ENCODE measurements around the gene ITLN1.
"Not testable (repeated sequence)": the region's sequence is repeated elsewhere in the genome, so short reads cannot be mapped to it uniquely, and the experiment has no call there.

Gene ITLN1

DNA sequence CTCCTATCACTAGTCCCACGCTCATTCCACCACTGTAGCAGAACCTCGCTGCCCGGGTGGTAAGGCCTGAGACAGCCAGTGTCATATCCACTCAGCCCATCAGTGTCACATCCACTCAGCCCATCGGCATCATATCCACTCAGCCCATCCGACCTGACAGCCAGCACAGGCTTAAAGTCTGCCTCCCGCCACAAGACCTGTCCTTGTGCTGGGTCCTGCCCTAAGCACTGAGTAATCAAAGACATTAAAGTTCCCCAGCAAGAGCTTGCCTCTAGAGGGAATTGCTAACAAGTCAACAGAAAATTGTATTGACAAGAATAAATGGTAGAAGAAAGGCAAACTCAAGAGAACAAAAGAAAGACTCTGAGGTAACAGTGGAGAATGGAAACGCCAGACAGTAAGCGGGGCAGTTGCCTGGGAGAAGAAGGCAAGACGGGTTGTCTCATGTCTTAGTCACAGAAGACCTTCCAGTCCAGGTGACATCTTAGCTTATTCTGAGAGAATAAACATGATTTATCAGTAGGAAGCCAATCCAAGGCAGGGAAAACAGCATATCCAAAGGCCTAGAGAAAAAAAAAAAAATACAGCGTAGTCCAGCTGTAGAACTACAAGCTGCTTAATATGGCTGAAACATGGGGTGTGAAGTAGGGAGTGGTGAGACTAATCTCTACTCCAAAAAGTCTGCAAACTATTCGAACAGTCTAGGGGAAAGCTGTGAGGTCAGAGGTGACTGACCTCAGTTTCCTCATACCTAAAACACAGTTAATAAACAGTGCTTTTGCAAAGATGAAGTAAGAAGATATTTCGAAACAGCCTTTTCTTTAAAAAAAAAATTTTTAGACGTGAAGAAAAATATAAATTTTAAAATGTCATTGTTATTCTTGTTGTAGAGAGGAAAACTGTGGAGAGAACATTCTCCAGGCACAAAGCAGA is 1.1 kb downstream of the ITLN1 start:
- in situ Hi-C loops (cut with MboI; ENCODE audit: low sequenced_read_pairs) = no loop called here

DNA sequence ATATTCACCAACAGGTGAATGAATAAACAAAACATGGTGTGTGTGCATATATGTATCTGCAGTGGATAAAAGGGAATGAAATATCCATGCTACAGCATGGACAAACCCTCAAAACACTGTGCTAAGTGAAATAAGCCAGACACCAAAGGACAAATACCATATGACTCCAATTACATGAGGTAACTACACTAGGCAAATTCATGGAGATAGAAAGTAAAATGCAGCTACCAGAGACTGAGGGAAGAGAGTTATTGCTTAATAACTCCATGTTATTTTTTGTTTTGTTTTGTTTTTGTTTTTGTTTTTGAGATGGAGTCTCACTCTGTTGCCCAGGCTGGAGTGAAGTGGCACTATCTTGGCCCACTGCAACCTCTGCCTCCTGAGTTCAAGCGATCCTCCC is 2.4 kb downstream of the ITLN1 start:
- in situ Hi-C loops (cut with MboI; ENCODE audit: low sequenced_read_pairs) = no loop called here

DNA sequence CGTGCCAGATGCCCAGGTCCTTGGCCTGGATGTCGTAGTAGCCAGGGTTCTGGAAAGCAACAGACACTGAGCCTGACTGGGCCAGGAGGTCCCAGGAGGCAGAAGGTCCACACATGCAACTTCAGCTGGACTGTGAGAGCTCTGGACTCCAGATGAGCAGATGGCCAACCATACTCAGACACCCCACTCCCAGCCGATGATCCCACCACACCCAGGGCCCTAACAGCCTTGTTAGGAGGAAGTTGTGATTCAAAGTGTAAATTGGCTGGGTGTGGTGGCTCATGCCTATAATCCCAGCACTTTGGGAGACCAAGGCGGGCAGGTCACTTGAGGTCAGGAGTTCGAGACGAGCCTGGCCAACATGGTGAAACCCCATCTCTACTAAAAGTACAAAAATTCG is 3.7 kb downstream of the ITLN1 start:
- in situ Hi-C loops (cut with MboI; ENCODE audit: low sequenced_read_pairs) = not testable (repeated sequence)

DNA sequence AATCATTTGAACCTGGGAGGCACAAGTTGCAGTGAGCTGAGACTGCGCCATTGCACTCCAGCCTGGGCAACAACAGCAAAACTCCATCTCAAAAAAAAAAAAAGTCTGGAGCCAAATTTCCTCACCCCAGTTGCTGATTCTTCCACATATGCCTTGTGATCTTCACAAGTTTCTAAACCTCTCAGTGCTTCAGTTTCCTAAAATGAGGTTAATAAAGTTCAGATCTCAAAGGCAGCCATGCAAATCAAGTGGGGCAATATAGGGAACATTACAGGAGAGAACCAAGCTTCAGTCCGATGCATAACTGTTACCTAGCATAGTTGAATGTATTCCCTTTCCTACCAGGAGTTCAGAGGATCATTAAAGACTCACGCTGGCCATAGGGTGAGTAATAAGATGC is 4.8 kb downstream of the ITLN1 start:
- in situ Hi-C loops (cut with MboI; ENCODE audit: low sequenced_read_pairs) = no loop called here

DNA sequence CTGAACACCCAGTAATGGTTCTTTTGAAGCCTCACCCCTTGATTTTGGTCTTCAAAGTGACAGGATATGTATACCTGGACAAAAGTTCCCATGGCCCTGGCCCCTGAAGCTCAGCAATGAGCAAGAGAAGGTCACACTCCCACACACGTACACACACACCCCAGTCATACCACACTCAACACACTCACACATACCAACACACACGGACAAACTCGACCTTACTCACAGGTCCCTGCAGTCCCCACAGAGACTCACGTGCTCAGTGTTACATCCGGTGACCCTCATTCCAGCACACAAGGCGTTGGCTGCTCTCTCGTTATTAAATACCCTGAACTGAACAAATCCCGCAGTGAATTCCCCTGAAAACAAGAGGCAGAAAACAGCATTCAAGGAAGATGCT is 5.9 kb downstream of the ITLN1 start:
- in situ Hi-C loops (cut with MboI; ENCODE audit: low sequenced_read_pairs) = no loop called here

DNA sequence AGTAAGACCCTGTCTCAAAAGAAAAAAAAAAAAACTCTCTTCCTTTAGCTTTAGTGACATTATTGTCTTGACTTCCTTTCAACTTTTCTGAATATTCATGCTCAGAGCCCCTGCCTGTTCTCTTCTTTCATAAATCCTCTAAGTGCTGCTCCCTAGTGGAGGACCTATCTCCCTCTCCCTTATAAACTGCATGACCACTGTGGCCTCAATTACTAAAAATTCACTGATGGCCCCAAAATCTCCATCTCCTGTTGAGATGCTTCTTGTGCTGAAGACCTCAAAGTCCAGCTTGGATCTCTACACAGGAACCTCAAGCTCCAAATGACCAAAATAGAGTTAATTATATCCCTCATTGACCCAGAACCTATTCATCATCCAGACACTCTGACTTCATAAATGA is 7.8 kb downstream of the ITLN1 start:
- in situ Hi-C loops (cut with MboI; ENCODE audit: low sequenced_read_pairs) = no loop called here

DNA sequence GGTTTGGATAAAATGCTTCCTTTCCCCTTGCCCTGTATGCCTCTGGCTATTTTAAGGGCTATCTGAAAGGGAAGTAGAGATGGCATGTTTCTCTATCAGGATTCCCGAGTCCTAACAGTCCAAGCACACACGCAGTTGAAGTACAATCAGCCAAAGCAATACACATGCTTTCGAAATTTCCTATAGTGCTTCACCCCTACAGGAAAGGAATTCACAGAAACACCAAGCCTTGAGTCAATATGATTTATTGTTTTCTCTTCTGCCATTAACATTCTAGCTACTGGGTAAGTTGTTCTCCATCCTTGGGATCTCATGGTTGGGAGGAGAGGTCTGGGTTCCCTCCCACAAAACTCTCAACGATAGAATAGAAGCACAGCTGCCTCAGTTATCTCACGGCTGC is 8.7 kb downstream of the ITLN1 start:
- in situ Hi-C loops (cut with MboI; ENCODE audit: low sequenced_read_pairs) = no loop called here

DNA sequence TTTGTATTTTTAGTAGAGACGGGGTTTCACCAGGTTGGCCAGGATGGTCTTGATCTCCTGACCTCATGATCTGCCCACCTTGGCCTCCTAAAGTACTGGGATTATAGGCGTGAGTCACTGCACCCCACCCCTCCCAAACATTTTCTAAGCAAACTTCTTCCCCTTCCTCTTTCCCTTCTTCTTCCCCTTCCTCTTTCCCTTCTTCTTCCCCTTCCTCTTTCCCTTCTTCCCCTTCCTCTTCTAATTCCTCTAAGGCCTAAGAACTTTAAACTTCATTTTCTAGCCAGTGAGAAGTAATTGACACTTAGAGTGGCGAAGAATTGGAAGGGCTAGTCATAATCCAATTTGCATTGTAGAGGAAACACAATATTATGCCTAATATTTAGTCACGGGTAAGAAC is 9.4 kb downstream of the ITLN1 start:
- in situ Hi-C loops (cut with MboI; ENCODE audit: low sequenced_read_pairs) = not testable (repeated sequence)

DNA sequence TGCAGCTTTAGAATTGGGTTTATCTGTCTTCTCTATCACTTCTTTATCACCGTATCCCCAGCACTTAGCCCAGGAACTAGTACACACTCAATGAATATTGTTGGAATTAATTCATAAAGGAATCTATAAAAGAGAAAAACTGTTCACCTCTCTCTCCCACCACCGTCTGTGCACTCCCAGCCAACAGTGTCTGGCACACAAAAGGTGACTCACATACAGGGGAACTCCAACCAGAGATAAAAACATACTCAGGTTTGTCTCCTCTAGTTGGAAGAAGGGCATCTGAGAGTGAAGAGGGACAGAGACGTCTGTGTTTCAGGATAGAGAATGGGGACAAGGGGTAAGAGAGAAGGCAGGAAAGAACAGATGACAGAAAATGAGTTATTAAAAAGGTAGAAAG is 10.0 kb downstream of the ITLN1 start:
- in situ Hi-C loops (cut with MboI; ENCODE audit: low sequenced_read_pairs) = no loop called here

DNA sequence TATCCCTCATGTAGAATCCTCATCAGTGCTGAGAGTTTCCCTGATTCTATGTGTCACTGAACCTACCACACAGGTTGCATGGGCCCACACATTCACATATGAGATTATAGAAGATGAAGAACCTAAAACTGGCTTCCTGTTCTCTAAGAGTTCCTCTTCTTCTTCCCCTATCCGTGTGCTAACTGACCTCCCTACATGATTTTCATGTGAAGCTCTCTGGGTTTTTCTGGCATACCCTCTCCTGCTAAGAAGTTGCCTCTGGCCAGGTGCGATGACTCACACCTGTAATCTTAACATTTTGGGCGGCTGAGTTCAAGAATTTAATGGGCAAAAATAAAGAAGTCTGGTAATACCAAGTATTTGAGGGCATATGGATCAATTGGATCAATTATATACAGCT is 16.8 kb downstream of the ITLN1 start:
- in situ Hi-C loops (cut with MboI; ENCODE audit: low sequenced_read_pairs) = no loop called here

DNA sequence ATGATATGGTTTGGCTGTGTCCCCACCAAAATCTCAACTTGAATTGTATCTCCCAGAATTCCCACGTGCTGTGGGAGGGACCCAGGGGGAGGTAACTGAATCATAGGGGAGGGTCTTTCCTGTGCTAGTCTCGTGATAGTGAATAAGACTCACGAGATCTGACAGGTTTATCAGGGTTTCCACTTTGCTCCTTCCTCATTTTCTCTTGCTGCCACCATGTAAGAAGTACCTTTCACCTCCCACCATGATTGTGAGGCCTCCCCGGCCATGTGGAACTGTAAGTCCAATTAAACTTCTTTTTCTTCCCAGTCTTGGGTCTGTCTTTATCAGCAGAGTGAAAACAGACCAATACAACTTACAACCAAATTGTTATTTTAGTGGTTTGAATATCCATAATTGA is 17.3 kb downstream of the ITLN1 start:
- in situ Hi-C loops (cut with MboI; ENCODE audit: low sequenced_read_pairs) = not testable (repeated sequence)

DNA sequence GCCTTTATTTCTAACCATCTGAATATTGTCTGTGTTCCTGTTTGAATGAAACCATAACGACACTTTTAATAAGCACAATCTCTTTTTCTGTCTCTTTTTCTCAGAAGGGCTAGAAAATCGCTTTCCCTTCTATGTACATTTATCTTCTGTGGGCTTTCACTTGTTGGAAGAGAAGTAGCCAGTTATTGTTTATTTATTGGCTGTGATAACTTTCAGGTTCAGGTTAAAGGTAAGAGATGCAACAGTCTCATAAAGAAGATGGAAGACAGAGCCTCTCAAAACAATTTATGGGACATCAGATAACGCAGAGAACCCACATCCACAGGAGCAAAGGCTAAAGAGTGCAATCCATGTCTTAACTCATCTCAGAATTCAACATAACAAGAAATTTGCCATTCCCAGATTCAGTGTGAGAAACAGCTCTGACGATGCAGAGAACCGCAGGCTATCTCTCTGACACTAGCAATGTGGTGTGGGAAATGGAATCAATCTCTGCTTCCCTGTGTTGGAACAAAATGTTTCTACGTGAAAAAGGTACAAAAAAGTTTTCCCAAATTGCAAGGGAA is 18.2 kb downstream of the ITLN1 start:
- in situ Hi-C loops (cut with MboI; ENCODE audit: low sequenced_read_pairs) = no loop called here

DNA sequence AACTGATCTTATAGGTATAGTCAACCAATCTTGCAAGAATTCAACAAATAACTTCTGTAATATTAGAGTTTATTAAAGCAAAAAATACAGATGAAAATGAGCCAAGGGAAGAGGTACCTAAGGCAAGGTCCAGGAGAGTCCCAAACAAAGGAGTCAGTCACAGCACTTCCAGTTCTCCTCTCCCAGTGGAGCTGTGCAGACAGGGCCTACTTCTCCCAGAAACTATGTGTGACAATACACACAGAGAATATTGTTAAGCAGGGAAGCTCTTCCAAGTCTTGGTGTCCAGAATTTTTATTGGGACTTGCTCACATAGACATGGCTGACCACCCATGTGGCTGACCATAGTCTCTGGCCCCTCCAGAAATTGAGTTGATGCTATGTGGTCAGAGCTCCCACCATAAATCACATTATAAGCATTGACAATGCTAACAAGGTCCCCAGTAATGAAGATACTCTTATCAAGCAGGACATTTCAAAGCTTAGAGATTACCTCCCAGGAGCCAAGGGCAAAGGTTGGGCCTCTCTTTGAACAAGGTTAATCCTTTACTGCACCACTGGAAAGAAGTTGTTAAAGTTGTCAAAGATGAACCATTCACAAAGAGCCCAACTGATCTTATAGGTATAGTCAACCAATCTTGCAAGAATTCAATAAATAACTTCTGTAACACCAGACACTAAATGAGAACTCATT is 18.8 kb downstream of the ITLN1 start:
- in situ Hi-C loops (cut with MboI; ENCODE audit: low sequenced_read_pairs) = no loop called here

DNA sequence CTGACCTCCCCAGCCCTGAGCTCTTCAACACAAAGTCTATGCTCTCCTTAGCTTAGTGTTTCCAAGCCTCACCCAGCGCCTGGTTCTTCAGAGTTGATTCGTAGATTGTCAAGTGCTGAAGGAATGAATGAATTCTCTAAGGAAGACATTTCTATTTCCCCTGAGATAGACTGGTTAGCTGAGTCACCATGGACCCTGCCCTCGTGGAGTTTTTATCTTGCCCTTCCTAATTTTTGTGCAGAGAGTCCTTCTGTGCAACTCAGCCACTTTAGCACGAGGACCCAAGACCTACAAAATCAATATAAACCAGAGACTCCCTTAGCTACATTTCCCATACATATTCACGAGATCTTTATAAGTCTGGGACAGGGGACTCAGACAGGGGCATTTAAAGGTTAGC is 19.6 kb downstream of the ITLN1 start:
- in situ Hi-C loops (cut with MboI; ENCODE audit: low sequenced_read_pairs) = no loop called here

DNA sequence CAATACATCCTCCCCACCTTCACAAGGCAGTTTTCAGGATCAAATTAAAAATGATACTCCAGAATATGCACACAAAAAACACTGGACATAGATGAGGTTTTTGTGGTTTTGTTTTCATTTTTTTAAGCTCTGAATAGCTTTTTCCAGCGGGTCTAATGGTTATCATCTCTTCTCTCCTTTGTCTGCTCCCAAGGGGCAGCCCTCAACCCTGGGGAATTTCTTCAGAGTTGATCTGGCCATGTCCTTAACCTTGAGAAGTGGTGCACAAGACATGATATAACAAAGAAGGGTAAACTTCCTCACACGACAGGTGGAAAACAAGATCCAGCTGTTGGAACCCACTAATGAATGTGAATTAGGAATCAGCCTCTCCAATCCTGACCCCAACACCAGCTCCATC is 20.8 kb downstream of the ITLN1 start:
- in situ Hi-C loops (cut with MboI; ENCODE audit: low sequenced_read_pairs) = no loop called here

DNA sequence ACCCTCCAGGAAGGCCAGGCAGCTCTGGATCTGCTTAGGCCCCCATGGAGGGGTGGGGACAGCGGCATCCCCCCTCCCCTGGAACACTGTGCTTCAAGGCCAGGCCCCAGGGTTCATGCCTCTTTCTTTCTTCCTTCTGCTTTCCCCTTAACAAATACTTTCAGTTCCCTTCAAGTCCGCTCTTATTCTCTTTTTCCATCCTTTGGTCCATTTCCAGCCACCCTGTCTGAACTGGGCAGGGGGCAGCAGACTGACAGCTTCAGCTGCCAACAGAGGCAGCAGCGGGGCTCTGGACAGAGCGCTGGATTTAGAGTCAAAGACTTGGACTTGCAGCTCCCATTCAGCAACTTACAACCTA is 21.2 kb downstream of the ITLN1 start:
- in situ Hi-C loops (cut with MboI; ENCODE audit: low sequenced_read_pairs) = no loop called here

DNA sequence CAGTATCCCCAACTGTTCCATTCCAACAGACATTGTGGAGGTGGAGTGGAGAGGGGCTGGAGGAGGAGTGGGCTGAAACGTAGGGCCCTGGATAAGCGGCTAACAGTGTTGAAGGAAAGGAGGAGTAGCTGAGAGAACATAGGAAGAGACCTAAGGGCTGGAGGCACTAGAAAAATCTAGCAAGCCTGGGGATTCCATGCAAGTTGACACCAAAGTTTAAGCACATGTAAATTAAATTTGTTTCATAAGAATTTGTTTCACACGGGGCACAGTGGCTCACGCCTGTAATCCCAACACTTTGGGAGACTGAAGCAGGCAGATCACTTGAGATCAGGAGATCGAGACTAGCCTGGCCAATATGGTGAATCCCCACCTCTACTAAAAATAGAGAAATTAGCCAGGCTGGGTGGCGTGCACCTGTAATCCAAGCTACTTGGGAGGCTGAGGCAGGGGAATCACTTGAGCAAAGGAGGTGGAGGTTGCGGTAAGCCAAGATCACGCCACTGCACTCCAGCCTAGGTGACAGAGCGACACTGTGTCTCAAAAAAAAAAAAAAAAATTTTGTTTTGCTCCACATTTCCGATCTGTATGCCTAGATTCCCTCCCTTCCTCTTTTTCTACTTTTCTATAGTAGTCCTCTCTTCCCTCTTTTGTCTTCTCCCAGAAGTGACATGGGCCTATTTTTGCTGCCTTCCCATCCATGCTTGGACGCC is 21.8 kb downstream of the ITLN1 start:
- in situ Hi-C loops (cut with MboI; ENCODE audit: low sequenced_read_pairs) = no loop called here

DNA sequence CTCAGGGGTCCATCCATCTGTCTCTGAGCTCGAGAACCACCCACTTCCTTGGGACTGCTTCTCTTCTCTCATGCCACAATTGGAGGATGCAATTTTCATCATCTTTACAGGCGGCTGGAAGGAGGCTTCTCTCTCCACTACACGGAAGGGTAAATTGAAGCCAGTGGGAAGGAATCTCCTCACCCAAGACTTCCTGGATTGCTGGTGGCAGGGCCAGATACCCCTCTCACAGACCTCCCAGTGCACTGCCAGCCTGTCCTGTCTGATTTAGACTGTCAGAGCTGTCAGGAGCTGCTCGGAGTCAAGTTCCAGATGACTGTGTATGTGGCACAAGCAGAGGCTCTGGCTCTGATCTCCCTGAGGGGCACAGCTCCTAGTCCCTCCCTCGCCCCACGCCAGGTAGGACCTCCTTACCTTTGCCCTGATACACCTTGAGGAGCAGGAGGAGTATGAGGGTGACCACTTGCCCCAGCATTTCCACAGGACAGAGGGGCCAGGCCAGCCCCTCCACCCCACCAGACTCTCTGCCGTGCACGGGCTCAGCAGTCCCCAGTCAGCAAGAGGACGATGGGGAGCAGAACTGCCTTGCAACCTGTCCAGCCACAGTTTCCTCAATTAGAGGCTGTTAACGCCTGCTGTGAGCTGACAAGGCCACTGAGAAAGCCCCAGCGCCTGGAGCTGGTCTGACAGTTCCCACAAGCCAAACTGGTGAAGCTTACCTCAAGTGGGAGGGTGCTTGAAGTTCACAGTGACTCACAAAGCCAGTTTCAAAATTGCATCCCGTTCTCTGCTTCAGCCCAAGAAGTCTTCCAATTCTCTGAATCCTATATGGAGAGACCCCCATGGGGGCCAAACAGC is 22.5 kb downstream of the ITLN1 start, which contains the start of gene CD244:
Gene CD244 (minus strand): TSS at position 685 of the 858 bp plus-strand sequence. CDS start 210 bp downstream, at position 475.
- in situ Hi-C loops (cut with MboI; ENCODE audit: low sequenced_read_pairs) = no loop called here

DNA sequence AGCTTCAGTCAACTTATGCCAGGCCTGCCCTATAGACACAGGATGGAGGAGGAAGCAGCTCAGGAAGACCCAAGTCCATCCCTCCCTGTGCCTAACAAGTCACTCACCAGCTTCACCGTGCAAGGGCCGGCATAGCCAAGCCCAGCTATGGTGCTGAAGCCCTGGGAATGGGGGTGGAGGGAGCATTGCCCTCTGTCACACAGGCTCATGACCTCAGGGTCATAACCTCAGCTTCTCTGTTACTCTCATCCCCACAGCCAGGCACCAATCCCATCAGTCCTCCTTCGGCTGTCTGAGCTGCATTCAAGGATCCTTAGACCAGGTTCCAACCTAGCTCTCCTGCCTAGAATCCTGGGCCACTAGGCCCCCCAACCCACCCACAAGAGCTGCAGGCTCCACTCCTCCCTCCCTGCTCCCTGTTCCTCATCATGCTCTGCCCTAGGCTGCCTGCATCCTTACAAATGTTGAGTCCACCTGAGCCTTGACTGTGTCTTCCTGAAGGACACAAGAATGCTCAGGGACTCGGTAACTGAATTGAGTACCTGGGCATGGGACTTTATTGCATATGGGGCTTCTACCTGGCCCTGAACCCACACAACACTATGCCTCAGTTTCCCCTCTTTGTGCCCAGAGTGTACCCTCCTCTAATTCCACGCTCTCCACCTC is 24.0 kb downstream of the ITLN1 start:
- in situ Hi-C loops (cut with MboI; ENCODE audit: low sequenced_read_pairs) = no loop called here

DNA sequence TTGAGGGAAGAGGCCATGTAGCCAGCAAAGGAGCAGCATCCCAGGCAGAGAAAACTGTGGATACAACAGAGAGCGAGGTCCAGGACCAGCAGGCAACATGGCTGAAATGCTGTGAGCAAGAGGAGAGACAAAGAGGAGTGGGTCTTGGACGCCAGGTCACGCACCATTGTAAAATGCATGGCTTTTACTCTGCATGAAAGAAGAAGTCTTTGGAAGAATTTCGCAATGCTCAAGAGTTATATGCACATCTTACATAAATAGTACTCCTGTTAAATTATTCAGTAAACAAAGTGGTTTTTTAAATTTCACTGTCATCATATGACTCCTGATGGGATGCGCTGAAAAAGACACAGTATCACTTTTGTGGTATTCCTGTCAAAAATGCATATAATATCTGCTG is 25.8 kb downstream of the ITLN1 start:
- in situ Hi-C loops (cut with MboI; ENCODE audit: low sequenced_read_pairs) = no loop called here
